H1 (cell line): Measurements from ENCODE around the gene ZNF691. TPM values are rescaled to one million over a fixed set of nuclear protein-coding genes. Genes with fewer than 3 reads are reported as not detected.

Source experiments
- CTCF ChIA-PET: fragments of 300-600 bp; sonication (Branson Sonifier 250); formaldehyde crosslinking; loops from one replicate; lab custom pipeline; 2021; ENCODE audit not compliant: partially characterized antibody; lab: Charles Lee
- POLR2A ChIA-PET: fragments of 300-600 bp; sonication (Branson Sonifier 250); formaldehyde crosslinking; loops from one replicate; lab custom pipeline; 2021; ENCODE audit warnings: inconsistent platforms; ENCODE audit not compliant: partially characterized antibody; lab: Charles Lee
- DNase-seq, 2 experiments: peaks; one replicate each; pipeline versions ENCODE4 v3.0.0 to v3.0.0-alpha.2; 2010 to 2022; ENCODE audit warnings: low spot score in 2 of 2, low read depth in 1 of 2, mixed read lengths in 1 of 2
- FAIRE-seq: peaks from 2 replicates; lab custom pipeline; 2011; peaks lifted over from hg19 to GRCh38; lab: Jason Lieb, UNC
- H2AFZ ChIP-seq: 2 replicates; pipeline ENCODE4 v1.8.1; 2012; ENCODE audit warnings: low read length, inconsistent platforms
- H2AK5ac ChIP-seq: 2 replicates; pipeline ENCODE4 v1.6.1; 2013; ENCODE audit warnings: low read depth, low read length
- H2BK120ac ChIP-seq: replicated peaks from 2 replicates; pipeline ENCODE3; 2013; ENCODE audit warnings: low read depth, low read length, inconsistent platforms
- H2BK12ac ChIP-seq: 2 replicates; pipeline ENCODE4 v1.6.1; 2013; ENCODE audit warnings: low read depth, low read length
- H2BK15ac ChIP-seq: 2 replicates; pipeline ENCODE4 v1.6.1; 2013; ENCODE audit warnings: low read length
- H2BK20ac ChIP-seq: 2 replicates; pipeline ENCODE4 v1.6.1; 2013; ENCODE audit warnings: low read length
- H2BK5ac ChIP-seq: 2 replicates; pipeline ENCODE4 v1.6.1; 2013; ENCODE audit warnings: low read depth, low read length
- H3K14ac ChIP-seq: 2 replicates; pipeline ENCODE4 v1.6.1; 2013; ENCODE audit warnings: inconsistent platforms; ENCODE audit not compliant: insufficient read length
- H3K18ac ChIP-seq: 2 replicates; pipeline ENCODE4 v1.6.1; 2013; ENCODE audit warnings: low read length; ENCODE audit errors: extremely low read depth
- H3K23ac ChIP-seq: 2 replicates; pipeline ENCODE4 v1.6.1; 2013; ENCODE audit warnings: inconsistent platforms; ENCODE audit not compliant: insufficient read length
- H3K23me2 ChIP-seq: 2 replicates; pipeline ENCODE4 v1.6.1; 2013; ENCODE audit warnings: low read depth, low read length
- H3K27ac ChIP-seq: 2 replicates; pipeline ENCODE4 v1.6.1; 2011; ENCODE audit warnings: low read depth, low read length, inconsistent platforms
- H3K27me3 ChIP-seq, 4 experiments: replicated peaks in 1 of 4; 1 replicate in 1 of 4; 2 replicates in 3 of 4; pipeline versions ENCODE4 v1.6.1 to v1.8.1; 2011 to 2013; ENCODE audit warnings: low read length in 3 of 4, mild to moderate bottlenecking in 3 of 4, inconsistent platforms in 2 of 4, mixed read lengths in 2 of 4, moderate library complexity in 1 of 4; ENCODE audit not compliant: control insufficient read depth in 3 of 4, insufficient read depth in 3 of 4; ENCODE audit errors: extremely low read depth in 1 of 4
- H3K36me3 ChIP-seq, 4 experiments: 2 replicates each; pipeline versions ENCODE4 v1.6.1 to v1.8.1; 2011 to 2013; ENCODE audit warnings: mild to moderate bottlenecking in 4 of 4, low read length in 3 of 4, moderate library complexity in 2 of 4, control low read depth in 1 of 4, inconsistent platforms in 1 of 4; ENCODE audit not compliant: insufficient read depth in 4 of 4, control insufficient read depth in 2 of 4
- H3K4ac ChIP-seq: replicated peaks from 2 replicates; pipeline ENCODE3; 2013; ENCODE audit warnings: low read length, low read depth, mixed read lengths, inconsistent platforms; ENCODE audit not compliant: insufficient read length
- H3K4me1 ChIP-seq, 4 experiments: replicated peaks in 1 of 4; 1 replicate in 1 of 4; 2 replicates in 3 of 4; pipeline versions ENCODE4 v1.6.1 to v1.8.1; 2011 to 2013; ENCODE audit warnings: low read length in 3 of 4, inconsistent platforms in 2 of 4, mixed read lengths in 1 of 4; ENCODE audit not compliant: insufficient read depth in 4 of 4, control insufficient read depth in 3 of 4
- H3K4me2 ChIP-seq, 2 experiments: 2 replicates each; pipeline versions ENCODE4 v1.6.1 to v1.8.1; 2011 to 2013; ENCODE audit warnings: low read depth in 2 of 2, low read length in 2 of 2, control low read depth in 1 of 2, inconsistent platforms in 1 of 2, mild to moderate bottlenecking in 1 of 2; ENCODE audit not compliant: insufficient read depth in 1 of 2
- H3K4me3 ChIP-seq, 4 experiments: fragments of 200-600, 300-600 bp in 1 of 4; sonication (generic), shearing (Covaris generic), sonication (Bioruptor Twin) in 1 of 4; 2 replicates each; pipeline versions ENCODE4 v1.5.1 to v1.8.1; 2011 to 2016; ENCODE audit warnings: low read length in 4 of 4, low read depth in 3 of 4, control low read depth in 2 of 4, inconsistent platforms in 2 of 4, mild to moderate bottlenecking in 2 of 4, mixed read lengths in 1 of 4, moderate library complexity in 1 of 4; ENCODE audit not compliant: insufficient read depth in 2 of 4; ENCODE audit errors: extremely low read depth in 1 of 4
- H3K56ac ChIP-seq: replicated peaks from 2 replicates; pipeline ENCODE3; 2013; ENCODE audit warnings: low read depth, mild to moderate bottlenecking, mixed read lengths, low read length, inconsistent platforms; ENCODE audit not compliant: insufficient read length
- H3K79me1 ChIP-seq: 2 replicates; pipeline ENCODE4 v1.6.1; 2013; ENCODE audit warnings: low read depth, low read length, control low read depth
- H3K79me2 ChIP-seq, 2 experiments: 2 replicates each; pipeline versions ENCODE4 v1.6.1 to v1.8.1; 2012 to 2013; ENCODE audit warnings: low read length in 2 of 2, mild to moderate bottlenecking in 2 of 2, inconsistent platforms in 1 of 2; ENCODE audit not compliant: insufficient read depth in 2 of 2, control insufficient read depth in 1 of 2
- H3K9ac ChIP-seq, 4 experiments: replicated peaks in 1 of 4; 1 replicate in 1 of 4; 2 replicates in 3 of 4; pipeline versions ENCODE4 v1.6.1 to v1.8.1; 2011 to 2013; ENCODE audit warnings: low read depth in 3 of 4, low read length in 3 of 4, control low read depth in 2 of 4, mild to moderate bottlenecking in 2 of 4, moderate library complexity in 2 of 4, inconsistent platforms in 1 of 4; ENCODE audit errors: extremely low read depth in 1 of 4
- H3K9me3 ChIP-seq, 2 experiments: 2 replicates each; pipeline versions ENCODE4 v1.6.1 to v1.8.1; 2012 to 2013; ENCODE audit warnings: mild to moderate bottlenecking in 2 of 2, moderate library complexity in 2 of 2, control low read depth in 1 of 2, inconsistent platforms in 1 of 2, low read depth in 1 of 2, low read length in 1 of 2, mixed read lengths in 1 of 2; ENCODE audit not compliant: insufficient read depth in 2 of 2
- H4K20me1 ChIP-seq, 2 experiments: replicated peaks in 1 of 2; 2 replicates each; pipeline versions ENCODE3 to v1.8.1; 2011 to 2013; ENCODE audit warnings: inconsistent platforms in 2 of 2, low read length in 2 of 2, mild to moderate bottlenecking in 1 of 2; ENCODE audit not compliant: insufficient read depth in 2 of 2, control insufficient read depth in 1 of 2
- H4K5ac ChIP-seq: 2 replicates; pipeline ENCODE4 v1.6.1; 2013; ENCODE audit warnings: low read length, low read depth, mixed read lengths, inconsistent platforms; ENCODE audit not compliant: insufficient read length
- H4K8ac ChIP-seq: 2 replicates; pipeline ENCODE4 v1.8.0; 2013; ENCODE audit warnings: mild to moderate bottlenecking, moderate library complexity, low read length, inconsistent platforms; ENCODE audit not compliant: insufficient read depth; ENCODE audit errors: extremely low read depth
- H4K91ac ChIP-seq: replicated peaks from 2 replicates; pipeline ENCODE3; 2013; ENCODE audit warnings: low read length, mixed read lengths, inconsistent platforms; ENCODE audit not compliant: insufficient read length
- ATF3 ChIP-seq: IDR thresholded peaks from 2 replicates; pipeline ENCODE4 v1.6.1; 2011; ENCODE audit warnings: low read depth, mild to moderate bottlenecking, low read length; ENCODE audit not compliant: insufficient read depth
- BACH1 ChIP-seq: IDR thresholded peaks from 2 replicates; pipeline ENCODE4 v1.6.1; 2012; ENCODE audit warnings: low read length, improper control_type of control experiment
- E2F6 ChIP-seq: IDR thresholded peaks from 2 replicates; pipeline ENCODE4 v1.6.1; 2012; ENCODE audit warnings: inconsistent platforms
- GABPA ChIP-seq: IDR thresholded peaks from 2 replicates; pipeline ENCODE4 v1.6.1; 2011; ENCODE audit warnings: mild to moderate bottlenecking, low read length, moderate library complexity, borderline replicate concordance; ENCODE audit not compliant: insufficient read depth
- HDAC2 ChIP-seq, 2 experiments: fragments of 300-600 bp in 1 of 2; sonication (generic) in 1 of 2; IDR thresholded peaks; 2 replicates each; pipeline ENCODE4 v1.6.1; 2011 to 2012; ENCODE audit warnings: low read depth in 2 of 2, low read length in 2 of 2, mild to moderate bottlenecking in 2 of 2, moderate library complexity in 2 of 2, borderline replicate concordance in 1 of 2, inconsistent platforms in 1 of 2
- HDAC6 ChIP-seq: IDR thresholded peaks from one replicate; pipeline ENCODE4 v1.7.1; 2012; ENCODE audit warnings: low read depth, mild to moderate bottlenecking, inconsistent platforms, low read length, moderate library complexity
- NANOG ChIP-seq: IDR thresholded peaks from 2 replicates; pipeline ENCODE4 v1.6.1; 2011; ENCODE audit warnings: low read length, low read depth, mild to moderate bottlenecking, inconsistent platforms; ENCODE audit not compliant: insufficient read depth, poor library complexity, severe bottlenecking
- RAD21 ChIP-seq, 2 experiments: IDR thresholded peaks in 1 of 2; conservative IDR thresholded peaks in 1 of 2; 2 replicates each; pipeline ENCODE4 v1.6.1; 2011; ENCODE audit warnings: low read depth in 2 of 2, low read length in 2 of 2, improper control_type of control experiment in 1 of 2, inconsistent platforms in 1 of 2, mild to moderate bottlenecking in 1 of 2, moderate library complexity in 1 of 2
- RFX5 ChIP-seq: IDR thresholded peaks from 2 replicates; pipeline ENCODE4 v1.6.1; 2011; ENCODE audit warnings: low read depth, low read length, improper control_type of control experiment, borderline replicate concordance
- SP1 ChIP-seq: IDR thresholded peaks from 2 replicates; pipeline ENCODE4 v1.6.1; 2011; ENCODE audit warnings: low read depth, low read length
- TAF1 ChIP-seq: IDR thresholded peaks from 2 replicates; pipeline ENCODE4 v1.6.1; 2011; ENCODE audit warnings: mild to moderate bottlenecking, low read depth, low read length
- TCF12 ChIP-seq: IDR thresholded peaks from 2 replicates; pipeline ENCODE4 v1.6.1; 2011; ENCODE audit warnings: low read depth, mild to moderate bottlenecking, low read length
- TEAD4 ChIP-seq: IDR thresholded peaks from 2 replicates; pipeline ENCODE4 v1.6.1; 2012; ENCODE audit warnings: low read depth, low read length, inconsistent platforms, mixed read lengths
- WGBS, 2 experiments: shearing (Covaris generic) in 1 of 2; methylation state at CpG; one replicate each; pipeline versions ENCODE4 v1.1.6 to v1.1.7; 2013 to 2015; ENCODE audit warnings: low lambda C conversion rate in 2 of 2, mixed read lengths in 2 of 2, inconsistent platforms in 1 of 2, low coverage in 1 of 2, missing lambda C conversion rate in 1 of 2; ENCODE audit not compliant: insufficient replicate concordance in 2 of 2, insufficient coverage in 1 of 2, insufficient read length in 1 of 2; ENCODE audit errors: extremely low coverage in 1 of 2, missing lambda C conversion rate in 1 of 2; 5-methylcytosine and 5-hydroxymethylcytosine counted together
- polyA plus RNA-seq, 7 experiments: library from polyadenylated mRNA; depleted of rRNA in 3 of 7; stranded (reverse) in 5 of 7; unstranded in 2 of 7; fragments of >200 nt in 5 of 7; fragments of 200-250 nt in 2 of 7; gene quantifications; 1 replicate in 5 of 7; 2 replicates in 1 of 7; 4 replicates in 1 of 7; pipeline versions ENCODE4 v1.2.1 to v1.2.3, GENCODE V29; 2011 to 2013; ENCODE audit warnings: missing spikeins in 2 of 7, mixed read lengths in 2 of 7
- total RNA-seq: library from RNA; stranded (reverse); fragmentation: NEBNext Ultra II Directional; extraction: Animal tissue kit (Norgen Biotek cat#: 25700); gene quantifications from 2 replicates; pipeline ENCODE4 v1.2.1, GENCODE V29; 2021

Gene ZNF691
- total and polyA plus RNA-seq, 2 of the 8 experiments (the other 6 are each of a cell fraction or from before 2014, with no cell fraction given), result 19.5 TPM

GRCh38 chr1:42841010-42841409 is 5.4 kb upstream of the ZNF691 start:
- Histone ChIP-seq H2BK12ac (no peak overlapping the region), H3K79me2 (no peaks in the 10 kb centered on the region), H3K79me1 (no peaks in the 10 kb centered on the region), H3K23ac (no peak overlapping the region), H3K4me2 (no peak overlapping the region), H4K91ac (no peak overlapping the region), H3K9me3 (no peaks in the 10 kb centered on the region), H3K4me1 (no peaks in the 10 kb centered on the region), H3K27me3 (no peaks in the 10 kb centered on the region), H3K14ac (no peak overlapping the region), H2BK15ac (no peak overlapping the region), H3K36me3 (no peaks in the 10 kb centered on the region), H3K4ac (no peak overlapping the region), H2AFZ (no peak overlapping the region), H3K9ac (no peak overlapping the region), H4K5ac (no peak overlapping the region), H3K56ac (no peak overlapping the region), H3K18ac (no peak overlapping the region), H3K4me3 (no peak overlapping the region), H4K8ac (no peak overlapping the region), H2AK5ac (no peak overlapping the region), H3K27ac (no peak overlapping the region), H2BK20ac (no peak overlapping the region), H2BK5ac (no peak overlapping the region), H2BK120ac (no peak overlapping the region), H3K23me2 (no peaks in the 10 kb centered on the region), H4K20me1 (no peaks in the 10 kb centered on the region)
- CTCF ChIA-PET, result interaction anchor here (1.5 kb wide), 1 partner anchor 10 kb away, joined by 5 read pairs; no protein-coding TSS in a partner anchor
- WGBS, 2 experiments, result 91% methylated on average over 3 of the region's 3 CpGs; no CpG with 5 or more reads in 1 of the 2 experiments
- DNase-seq, result no peak
- no peak for FAIRE-seq
- POLR2A ChIA-PET, result no interaction called here
- no peak for TF ChIP-seq HDAC6
- no peak for TF ChIP-seq HDAC2 (IDR thresholded peaks at IDR 0.05; ENCODE audit: borderline replicate concordance in 1 of 2, low read depth in 2 of 2, low read length in 2 of 2)
- TF ChIP-seq TCF12, result no peak
- TF ChIP-seq E2F6, result no peak
- no peak for TF ChIP-seq TEAD4
- TF ChIP-seq BACH1, result no peak
- no peak for TF ChIP-seq NANOG
- no peak for TF ChIP-seq RAD21 (IDR thresholded peaks at IDR 0.05 in 1 of 2, conservative IDR thresholded peaks at IDR 0.05 in 1 of 2; ENCODE audit: low read depth in 2 of 2, low read length in 2 of 2)
- TF ChIP-seq SP1, result no peak
- no peak for TF ChIP-seq GABPA
- no peak for TF ChIP-seq TAF1
- TF ChIP-seq RFX5, result no peak
- TF ChIP-seq ATF3, result no peak
